Measurements from ENCODE around the gene ABCC6.
"Not testable (repeated sequence)": the region's sequence is repeated elsewhere in the genome, so short reads cannot be mapped to it uniquely, and the experiment has no call there.

ABCC6 gene

GRCh38 chr16:16186820-16187219, 36.5 kb downstream of the ABCC6 start:
- no peak for DNase-seq

GRCh38 chr16:16185095-16185494, 38.2 kb downstream of the ABCC6 start:
- DNase-seq = no peak

- no peak for DNase-seq
Observed at GRCh38 chr16:16184594-16184993, 38.7 kb downstream of the ABCC6 start.

- DNase-seq = no peak
Observed at GRCh38 chr16:16183562-16183961, 39.7 kb downstream of the ABCC6 start.

- no peak for DNase-seq
Observed at GRCh38 chr16:16182918-16183317, 40.4 kb downstream of the ABCC6 start.

- not testable (repeated sequence) for DNase-seq
Observed at GRCh38 chr16:16181748-16182147, 41.5 kb downstream of the ABCC6 start.

GRCh38 chr16:16178455-16179162, 44.7 kb downstream of the ABCC6 start:
- no peak for DNase-seq

- no peak for DNase-seq
Observed at GRCh38 chr16:16176328-16176727, 47.0 kb downstream of the ABCC6 start.

- DNase-seq = no peak
Observed at GRCh38 chr16:16175296-16175695, 48.0 kb downstream of the ABCC6 start.

- DNase-seq = no peak
Observed at GRCh38 chr16:16172991-16173390, 50.3 kb downstream of the ABCC6 start.

- DNase-seq = no peak
Observed at GRCh38 chr16:16171332-16171919, 51.9 kb downstream of the ABCC6 start.

- DNase-seq = no peak
Observed at GRCh38 chr16:16169615-16170014, 53.7 kb downstream of the ABCC6 start.

- no peak for DNase-seq
Observed at GRCh38 chr16:16168431-16168830, 54.9 kb downstream of the ABCC6 start.

GRCh38 chr16:16167927-16168326, 55.4 kb downstream of the ABCC6 start:
- no peak for DNase-seq

GRCh38 chr16:16166949-16167348, 56.3 kb downstream of the ABCC6 start:
- DNase-seq = no peak

- DNase-seq = no peak
Observed at GRCh38 chr16:16166085-16166484, 57.2 kb downstream of the ABCC6 start.

- DNase-seq = no peak
Observed at GRCh38 chr16:16164243-16164642, 59.1 kb downstream of the ABCC6 start.

- no peak for DNase-seq
Observed at GRCh38 chr16:16163571-16163970, 59.7 kb downstream of the ABCC6 start.

- DNase-seq = no peak
Observed at GRCh38 chr16:16163109-16163508, 60.2 kb downstream of the ABCC6 start.

GRCh38 chr16:16162591-16162990, 60.7 kb downstream of the ABCC6 start:
- DNase-seq = no peak

- DNase-seq = not testable (repeated sequence)
Observed at GRCh38 chr16:16161840-16162239, 61.5 kb downstream of the ABCC6 start.

GRCh38 chr16:16161319-16161718, 62.0 kb downstream of the ABCC6 start:
- no peak for DNase-seq

GRCh38 chr16:16159662-16160061, 63.6 kb downstream of the ABCC6 start:
- DNase-seq = no peak

GRCh38 chr16:16158741-16159374, 64.4 kb downstream of the ABCC6 start:
- DNase-seq = no peak

Data from NCI-H1436 (cell line).